WI38 (cell line): ENCODE results near the gene SCP2.

ENCODE experiments used
- H3K4me3 ChIP-seq: 2 replicates; pipeline ENCODE4 v1.5.1; 2011; ENCODE audit warnings: low read depth, mild to moderate bottlenecking, control low read depth, low read length
- TF ChIP-seq, protein P1 (sequence below): IDR thresholded peaks from 2 replicates; pipeline ENCODE4 v1.5.1; 2012; ENCODE audit warnings: low read depth, mild to moderate bottlenecking, control low read depth, low read length

Gene SCP2

DNA sequence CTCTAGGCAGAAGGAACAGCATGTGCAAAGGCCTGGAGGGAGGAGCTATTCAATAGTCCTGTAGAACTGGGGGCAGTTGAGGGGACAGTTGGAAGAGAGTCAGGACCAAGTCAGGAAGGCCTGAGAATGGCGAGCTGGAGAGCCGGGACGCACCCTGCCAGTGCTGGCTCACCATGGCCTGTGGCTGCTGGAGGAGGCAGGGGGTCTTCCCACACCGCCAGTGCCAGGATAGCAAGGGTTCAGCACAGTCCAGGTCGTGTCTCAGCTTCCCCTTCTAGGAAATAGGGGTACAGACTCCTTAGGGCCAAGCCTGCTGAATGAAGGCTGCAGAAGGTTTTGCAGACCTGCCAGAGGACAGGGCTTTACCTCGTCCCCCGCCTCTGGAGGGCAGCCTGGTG is 142.2 kb downstream of the SCP2 start:
- TF ChIP-seq, protein P1, sequence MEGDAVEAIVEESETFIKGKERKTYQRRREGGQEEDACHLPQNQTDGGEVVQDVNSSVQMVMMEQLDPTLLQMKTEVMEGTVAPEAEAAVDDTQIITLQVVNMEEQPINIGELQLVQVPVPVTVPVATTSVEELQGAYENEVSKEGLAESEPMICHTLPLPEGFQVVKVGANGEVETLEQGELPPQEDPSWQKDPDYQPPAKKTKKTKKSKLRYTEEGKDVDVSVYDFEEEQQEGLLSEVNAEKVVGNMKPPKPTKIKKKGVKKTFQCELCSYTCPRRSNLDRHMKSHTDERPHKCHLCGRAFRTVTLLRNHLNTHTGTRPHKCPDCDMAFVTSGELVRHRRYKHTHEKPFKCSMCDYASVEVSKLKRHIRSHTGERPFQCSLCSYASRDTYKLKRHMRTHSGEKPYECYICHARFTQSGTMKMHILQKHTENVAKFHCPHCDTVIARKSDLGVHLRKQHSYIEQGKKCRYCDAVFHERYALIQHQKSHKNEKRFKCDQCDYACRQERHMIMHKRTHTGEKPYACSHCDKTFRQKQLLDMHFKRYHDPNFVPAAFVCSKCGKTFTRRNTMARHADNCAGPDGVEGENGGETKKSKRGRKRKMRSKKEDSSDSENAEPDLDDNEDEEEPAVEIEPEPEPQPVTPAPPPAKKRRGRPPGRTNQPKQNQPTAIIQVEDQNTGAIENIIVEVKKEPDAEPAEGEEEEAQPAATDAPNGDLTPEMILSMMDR, result no peak
- no peak overlapping the region for H3K4me3 ChIP-seq

- TF ChIP-seq, protein P1, result no peak
- H3K4me3 ChIP-seq, result no peak overlapping the region
Observed at GRCh38 chr1:53069663-53070327, 142.7 kb downstream of the SCP2 start.

DNA sequence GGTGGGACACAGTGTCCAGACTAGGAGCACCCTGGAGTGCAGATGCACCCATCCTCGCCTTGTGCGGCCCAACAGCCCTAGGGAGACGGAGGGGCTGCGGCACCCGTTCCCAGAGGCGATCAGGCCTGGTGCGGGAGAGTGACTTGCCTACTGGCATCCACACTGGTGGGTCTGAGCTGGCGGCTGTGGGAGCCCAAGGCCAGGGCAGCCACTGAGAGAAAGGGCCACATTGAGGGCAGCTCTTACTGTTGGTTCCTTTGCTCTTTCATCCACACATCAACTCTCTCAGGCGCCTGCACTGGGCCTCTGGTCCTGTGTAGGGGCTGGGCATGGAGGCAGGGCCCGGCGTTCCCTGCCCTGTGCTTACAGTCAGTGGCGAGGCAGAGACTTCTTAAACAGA is 143.5 kb downstream of the SCP2 start:
- TF ChIP-seq, protein P1, result no peak
- H3K4me3 ChIP-seq, result no peak overlapping the region

DNA sequence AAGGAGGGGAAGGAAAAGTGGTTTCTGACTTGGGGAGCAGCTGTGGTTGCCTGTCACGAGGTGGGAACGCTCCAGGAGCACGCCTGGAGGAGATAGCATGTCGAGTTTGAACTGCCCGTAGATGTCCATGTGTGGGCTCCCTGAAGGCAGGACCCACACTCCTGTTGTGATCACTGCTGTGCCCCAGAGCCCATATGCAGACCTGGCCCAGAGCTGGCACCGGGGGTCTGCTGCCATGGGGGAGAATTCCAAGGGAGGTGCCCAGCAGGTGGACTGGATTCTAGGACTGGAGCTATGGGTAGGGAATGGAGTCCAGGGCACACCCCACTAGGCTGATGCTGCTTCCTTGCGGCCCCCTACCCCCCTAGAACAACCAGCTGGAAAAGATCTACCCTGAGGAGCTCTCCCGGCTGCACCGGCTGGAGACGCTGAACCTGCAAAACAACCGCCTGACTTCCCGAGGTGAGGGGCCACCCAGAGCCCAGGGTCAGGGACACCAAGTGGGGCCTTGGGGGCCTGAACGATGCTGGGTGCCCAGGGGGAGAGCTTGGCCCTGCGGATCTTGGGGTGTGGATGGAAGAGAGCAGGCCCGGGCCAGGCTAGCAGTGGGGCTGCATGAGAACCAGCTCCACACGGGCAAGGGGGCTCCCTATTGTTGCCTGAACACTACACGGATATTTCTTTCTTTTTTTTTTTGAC is 144.2 kb downstream of the SCP2 start:
- no peak overlapping the region for H3K4me3 ChIP-seq
- TF ChIP-seq, protein P1, result no peak

DNA sequence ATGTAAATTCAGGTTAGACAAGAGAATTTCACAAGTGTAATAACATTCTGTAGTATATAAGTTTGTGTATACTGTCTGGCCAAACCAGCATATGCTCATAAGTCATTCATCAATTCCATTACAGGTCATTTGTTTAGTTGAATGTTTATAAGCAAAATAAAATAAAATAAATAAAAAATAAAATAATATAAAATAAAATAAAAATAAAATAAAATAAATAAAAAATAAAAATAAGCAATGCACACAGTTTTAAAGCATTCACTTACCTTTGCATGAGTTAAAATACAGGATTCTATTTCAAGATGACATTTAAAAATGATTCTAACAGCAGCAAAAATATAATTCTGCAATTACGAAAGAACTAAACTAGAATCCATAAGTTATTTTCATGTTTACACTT is 144.8 kb downstream of the SCP2 start:
- H3K4me3 ChIP-seq, result no peak overlapping the region
- TF ChIP-seq, protein P1, result no peak

DNA sequence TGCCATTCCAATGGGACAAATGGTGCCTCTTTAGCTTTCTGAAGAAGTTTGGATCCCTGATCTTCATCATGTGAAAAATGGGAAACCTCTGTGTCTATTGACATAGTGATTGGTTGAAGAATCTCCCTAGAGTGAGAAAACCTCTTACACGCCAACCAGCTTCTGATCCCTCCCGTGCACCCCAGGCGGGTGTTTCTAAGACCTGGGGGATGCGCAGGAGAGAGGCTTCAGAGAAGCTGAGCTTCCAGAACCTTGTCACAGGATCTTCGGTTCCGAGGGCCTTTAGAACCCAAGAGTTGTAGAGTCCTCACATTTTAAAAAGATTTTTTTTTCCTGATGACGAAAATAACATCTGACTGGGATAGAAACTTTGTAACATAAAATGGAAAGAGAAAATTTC is 146.2 kb downstream of the SCP2 start:
- H3K4me3 ChIP-seq, result no peak overlapping the region
- TF ChIP-seq, protein P1, result no peak

- H3K4me3 ChIP-seq, result no peak overlapping the region
- TF ChIP-seq, protein P1, result no peak
Observed at GRCh38 chr1:53073868-53074311, 146.8 kb downstream of the SCP2 start.
